Measurements from ENCODE around the gene TARS1.

GRCh38 chr5:33440482-33441240, at the start of gene TARS1:
- TF ChIP-seq CTCF (conservative IDR thresholded peaks at IDR 0.05; ENCODE audit: low read length) (no peak), EZH2phosphoT487 (IDR thresholded peaks at IDR 0.05; ENCODE audit: borderline replicate concordance, low read depth, low read length) (no peak)
